ENCODE results near the gene CARS1. TPM values are rescaled to one million over a fixed set of nuclear protein-coding genes. Genes with fewer than 3 reads are reported as not detected.

Gene CARS1
- total RNA-seq, 1 donor from 2014 or later: 17.2 TPM

DNA sequence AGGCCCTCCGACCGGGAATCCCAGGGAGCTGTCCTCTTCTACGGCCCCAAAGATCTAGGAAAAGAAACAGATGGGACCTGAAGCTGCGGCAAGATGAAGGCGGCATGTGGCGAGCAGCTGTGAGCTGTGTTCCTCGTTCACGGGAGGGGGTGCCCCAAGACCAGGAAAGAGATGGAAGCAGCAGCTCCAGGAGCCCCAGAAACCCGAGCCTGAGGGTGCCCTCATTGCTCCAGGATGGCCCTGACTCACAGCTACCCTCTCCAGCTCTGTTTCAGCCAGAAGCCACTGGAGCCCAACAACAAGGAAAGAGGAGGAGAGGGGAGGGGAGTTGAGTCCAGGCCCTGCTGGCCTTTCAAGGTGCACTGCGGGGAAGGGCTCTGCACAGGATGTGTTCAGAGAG, 41.4 kb downstream of the CARS1 start:
- no peak overlapping the region for H3K27ac Mint-ChIP-seq
- no peak overlapping the region for H3K4me3 ChIP-seq
- H3K9me3 ChIP-seq (ENCODE audit: low read depth): no peaks in the 10 kb centered on the region
- H2AFZ ChIP-seq (replicated peaks): no peak overlapping the region
- no peak overlapping the region for H3K9ac ChIP-seq
- DNase-seq (ENCODE audit: low spot score): no peak
- H4K20me1 ChIP-seq (ENCODE audit: low read depth): no peaks in the 10 kb centered on the region
- no peaks in the 10 kb centered on the region for H3K79me2 ChIP-seq (ENCODE audit: low read depth)
- peaks cover 5% of the 10 kb centered on the region for H3K27me3 Mint-ChIP-seq (ENCODE audit: insufficient read depth, low read depth)
- H3K27ac ChIP-seq: no peak overlapping the region
- no peaks in the 10 kb centered on the region for H3K36me3 ChIP-seq
- no peaks in the 10 kb centered on the region for H3F3A ChIP-seq (ENCODE audit: low read depth)
- no peaks in the 10 kb centered on the region for H3K27me3 ChIP-seq
- H3K4me2 ChIP-seq: no peak overlapping the region
- H3K4me3 Mint-ChIP-seq: no peak overlapping the region
- H3K4me1 Mint-ChIP-seq: no peaks in the 10 kb centered on the region
- H3K4me1 ChIP-seq: peaks cover 2% of the 10 kb centered on the region
- H3K9me3 Mint-ChIP-seq: no peaks in the 10 kb centered on the region
- TF ChIP-seq EZH2phosphoT487 (IDR thresholded peaks at IDR 0.05) (no peak), EZH2 (IDR thresholded peaks at IDR 0.05) (no peak), CTCF (IDR thresholded peaks at IDR 0.05) (no peak)
- peaks cover 13% of the 10 kb centered on the region for H3K36me3 Mint-ChIP-seq

DNA sequence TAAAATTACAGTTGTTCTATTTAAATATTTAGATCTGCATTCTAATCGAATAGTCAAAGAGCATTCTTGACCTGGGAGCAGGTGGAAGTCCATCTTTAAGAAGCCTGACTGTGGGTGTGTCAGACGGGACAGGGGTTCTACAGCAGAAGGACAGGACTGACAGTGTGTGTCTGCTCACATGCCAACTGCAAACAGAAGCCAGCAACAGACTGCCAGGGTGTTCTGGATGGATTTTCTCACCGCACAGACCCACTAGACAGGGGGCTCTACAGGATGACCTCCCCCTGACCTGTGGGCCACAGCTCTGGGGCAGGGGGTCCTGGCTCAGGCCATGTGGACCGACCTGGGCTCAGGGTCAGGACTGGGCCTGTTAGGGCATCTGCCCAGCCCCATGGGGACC, 42.3 kb downstream of the CARS1 start:
- no peak overlapping the region for H3K27ac ChIP-seq
- DNase-seq (ENCODE audit: low spot score): no peak
- H3K4me3 Mint-ChIP-seq: no peak overlapping the region
- no peaks in the 10 kb centered on the region for H3K9me3 Mint-ChIP-seq
- no peaks in the 10 kb centered on the region for H3K4me1 Mint-ChIP-seq
- peaks cover 11% of the 10 kb centered on the region for H3K36me3 Mint-ChIP-seq
- H3K9me3 ChIP-seq (ENCODE audit: low read depth): no peaks in the 10 kb centered on the region
- H4K20me1 ChIP-seq (ENCODE audit: low read depth): no peaks in the 10 kb centered on the region
- H3K27me3 ChIP-seq: no peaks in the 10 kb centered on the region
- H3K79me2 ChIP-seq (ENCODE audit: low read depth): no peaks in the 10 kb centered on the region
- no peak for TF ChIP-seq CTCF (IDR thresholded peaks at IDR 0.05)
- TF ChIP-seq EZH2 (IDR thresholded peaks at IDR 0.05): no peak
- TF ChIP-seq EZH2phosphoT487 (IDR thresholded peaks at IDR 0.05): no peak
- peaks cover 2% of the 10 kb centered on the region for H3K27me3 Mint-ChIP-seq (ENCODE audit: insufficient read depth, low read depth)
- no peak overlapping the region for H2AFZ ChIP-seq (replicated peaks)
- no peak overlapping the region for H3K27ac Mint-ChIP-seq
- no peak overlapping the region for H3K9ac ChIP-seq
- H3K4me2 ChIP-seq: no peak overlapping the region
- H3K4me3 ChIP-seq: no peak overlapping the region
- H3K4me1 ChIP-seq: no peaks in the 10 kb centered on the region
- no peaks in the 10 kb centered on the region for H3K36me3 ChIP-seq
- H3F3A ChIP-seq (ENCODE audit: low read depth): no peaks in the 10 kb centered on the region

- no peaks in the 10 kb centered on the region for H3K79me2 ChIP-seq (ENCODE audit: low read depth)
- no peak overlapping the region for H3K4me3 ChIP-seq
- H3K36me3 ChIP-seq: no peaks in the 10 kb centered on the region
- no peaks in the 10 kb centered on the region for H3F3A ChIP-seq (ENCODE audit: low read depth)
- no peaks in the 10 kb centered on the region for H3K4me1 Mint-ChIP-seq
- DNase-seq (ENCODE audit: low spot score): no peak
- H3K4me2 ChIP-seq: no peak overlapping the region
- TF ChIP-seq CTCF (IDR thresholded peaks at IDR 0.05) (no peak), EZH2 (IDR thresholded peaks at IDR 0.05) (no peak), EZH2phosphoT487 (IDR thresholded peaks at IDR 0.05) (no peak)
- no peak overlapping the region for H3K27ac ChIP-seq
- H3K9me3 Mint-ChIP-seq: no peaks in the 10 kb centered on the region
- H3K27ac Mint-ChIP-seq: no peak overlapping the region
- H3K9me3 ChIP-seq (ENCODE audit: low read depth): no peaks in the 10 kb centered on the region
- H3K4me3 Mint-ChIP-seq: no peak overlapping the region
- peaks cover 2% of the 10 kb centered on the region for H3K27me3 Mint-ChIP-seq (ENCODE audit: insufficient read depth, low read depth)
- no peak overlapping the region for H3K9ac ChIP-seq
- no peaks in the 10 kb centered on the region for H3K27me3 ChIP-seq
- H3K4me1 ChIP-seq: no peaks in the 10 kb centered on the region
- no peak overlapping the region for H2AFZ ChIP-seq (replicated peaks)
- peaks cover 13% of the 10 kb centered on the region for H3K36me3 Mint-ChIP-seq
- no peaks in the 10 kb centered on the region for H4K20me1 ChIP-seq (ENCODE audit: low read depth)
These were observed 42.9 kb downstream of the CARS1 start for GRCh38 chr11:3014057-3014938.

Measured in neural progenitor cell (in vitro differentiated cells).